NCI-H2107 treated with DMSO at 0.1 percent for 48 hours (cell line): Measurements from ENCODE around the gene RAB35.

Source experiments
- DNase-seq: peaks from one replicate; lab custom pipeline; 2025; ENCODE audit not compliant: unreplicated experiment; lab: John Stamatoyannopoulos, UW

Gene RAB35

GRCh38 chr12:120090206-120090605 is 26.3 kb downstream of the RAB35 start:
- no peak for DNase-seq

GRCh38 chr12:120089796-120090195 is 26.8 kb downstream of the RAB35 start:
- DNase-seq = no peak

GRCh38 chr12:120089105-120089504 is 27.4 kb downstream of the RAB35 start:
- no peak for DNase-seq

GRCh38 chr12:120086801-120087621 is 29.5 kb downstream of the RAB35 start:
- DNase-seq = peak; percentile 99

- no peak for DNase-seq
Measured at GRCh38 chr12:120085920-120086645, 30.5 kb downstream of the RAB35 start.

GRCh38 chr12:120081641-120082040 is 34.9 kb downstream of the RAB35 start:
- no peak for DNase-seq

- no peak for DNase-seq
Measured at GRCh38 chr12:120079411-120080400, 36.8 kb downstream of the RAB35 start.

- DNase-seq = no peak
Measured at GRCh38 chr12:120078868-120079267, 37.7 kb downstream of the RAB35 start.

- DNase-seq = no peak
Measured at GRCh38 chr12:120077260-120077659, 39.3 kb downstream of the RAB35 start.

- no peak for DNase-seq
Measured at GRCh38 chr12:120076651-120077050, 39.9 kb downstream of the RAB35 start.

- DNase-seq = no peak
Measured at GRCh38 chr12:120075034-120075616, 41.4 kb downstream of the RAB35 start.

- DNase-seq = no peak
Measured at GRCh38 chr12:120072472-120073249, 43.9 kb downstream of the RAB35 start.

- DNase-seq = no peak
Measured at GRCh38 chr12:120071493-120072020, 45.0 kb downstream of the RAB35 start.

- DNase-seq = no peak
Measured at GRCh38 chr12:120069278-120069677, 47.3 kb downstream of the RAB35 start.

GRCh38 chr12:120067901-120068300 is 48.7 kb downstream of the RAB35 start:
- no peak for DNase-seq

- DNase-seq = peak; percentile 47
Measured at GRCh38 chr12:120067084-120067869, 49.3 kb downstream of the RAB35 start.

GRCh38 chr12:120066341-120066740 is 50.2 kb downstream of the RAB35 start:
- no peak for DNase-seq

GRCh38 chr12:120065472-120065871 is 51.1 kb downstream of the RAB35 start:
- no peak for DNase-seq
